ENCODE results near the gene APLP1. TPM values are rescaled to one million over a fixed set of nuclear protein-coding genes. Genes with fewer than 3 reads are reported as not detected.

APLP1 gene
- total RNA-seq, 4 donors from 2014 or later, result 0.67 to 5.3 (median 2.8) TPM

DNA sequence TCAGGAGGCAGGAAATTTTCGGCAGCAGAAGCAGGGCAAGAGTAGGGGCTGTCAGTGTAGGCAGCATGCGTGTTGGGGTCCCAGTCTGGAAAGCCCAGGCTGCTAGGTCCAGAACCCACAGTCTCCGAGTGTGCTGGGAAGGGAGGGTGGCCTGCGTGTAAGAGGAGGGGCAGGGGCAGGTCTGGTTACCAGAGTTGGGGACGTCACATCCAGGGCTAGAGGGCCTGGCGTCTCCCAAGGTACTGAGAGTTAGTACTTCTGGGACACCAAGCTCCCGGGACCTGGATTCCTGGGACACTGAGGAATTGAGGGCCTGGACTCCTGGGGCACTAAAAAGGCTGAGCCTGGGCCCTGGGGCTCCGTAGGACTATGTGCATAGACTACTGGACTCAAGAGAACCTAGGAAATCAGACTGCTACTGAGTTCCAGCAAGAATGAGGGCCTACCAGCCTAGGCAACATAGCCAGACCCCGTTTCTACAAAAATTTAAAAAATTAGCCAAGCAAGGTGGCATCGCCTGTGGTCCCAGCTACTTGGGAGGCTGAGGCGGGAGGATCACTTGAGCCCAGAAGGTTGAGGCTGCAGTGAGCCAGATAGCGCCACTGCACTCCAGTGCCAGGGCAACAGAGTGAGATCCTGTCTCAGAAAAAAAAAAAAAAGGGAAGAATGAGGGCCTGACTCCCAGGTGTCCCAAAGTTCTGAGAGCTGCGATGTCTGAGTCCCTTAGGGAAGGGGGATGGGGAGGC lies 29.5 kb downstream of the APLP1 start:
- TF ChIP-seq, protein P1, sequence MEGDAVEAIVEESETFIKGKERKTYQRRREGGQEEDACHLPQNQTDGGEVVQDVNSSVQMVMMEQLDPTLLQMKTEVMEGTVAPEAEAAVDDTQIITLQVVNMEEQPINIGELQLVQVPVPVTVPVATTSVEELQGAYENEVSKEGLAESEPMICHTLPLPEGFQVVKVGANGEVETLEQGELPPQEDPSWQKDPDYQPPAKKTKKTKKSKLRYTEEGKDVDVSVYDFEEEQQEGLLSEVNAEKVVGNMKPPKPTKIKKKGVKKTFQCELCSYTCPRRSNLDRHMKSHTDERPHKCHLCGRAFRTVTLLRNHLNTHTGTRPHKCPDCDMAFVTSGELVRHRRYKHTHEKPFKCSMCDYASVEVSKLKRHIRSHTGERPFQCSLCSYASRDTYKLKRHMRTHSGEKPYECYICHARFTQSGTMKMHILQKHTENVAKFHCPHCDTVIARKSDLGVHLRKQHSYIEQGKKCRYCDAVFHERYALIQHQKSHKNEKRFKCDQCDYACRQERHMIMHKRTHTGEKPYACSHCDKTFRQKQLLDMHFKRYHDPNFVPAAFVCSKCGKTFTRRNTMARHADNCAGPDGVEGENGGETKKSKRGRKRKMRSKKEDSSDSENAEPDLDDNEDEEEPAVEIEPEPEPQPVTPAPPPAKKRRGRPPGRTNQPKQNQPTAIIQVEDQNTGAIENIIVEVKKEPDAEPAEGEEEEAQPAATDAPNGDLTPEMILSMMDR (IDR thresholded peaks at IDR 0.05), result no peak
- TF ChIP-seq POLR2A (IDR thresholded peaks at IDR 0.05), result no peak
- H3K4me3 ChIP-seq (replicated peaks in 1 of 3), result peak overlapping the region in 1 of 3 donors; percentile 79
- 87 to 88% methylated on average over 13 of the region's 13 CpGs for WGBS, 2 donors
- no peak for DNase-seq
- H3K36me3 ChIP-seq, result peaks cover 25 to 30% of the 10 kb centered on the region in 2 donors
- intact Hi-C loops (cut with DNase I), result loop anchor here (5.0 kb wide), 1 partner anchor 34 kb away; no protein-coding TSS in a partner anchor
- no peaks in the 10 kb centered on the region for H3K9me3 ChIP-seq
- H3K4me1 ChIP-seq, result peaks cover 7 to 18% of the 10 kb centered on the region in 2 donors
- H3K27ac ChIP-seq, result peak overlapping the region in 2 of 3 donors; percentile 72 to 85
- no peaks in the 10 kb centered on the region for H3K27me3 ChIP-seq

DNA sequence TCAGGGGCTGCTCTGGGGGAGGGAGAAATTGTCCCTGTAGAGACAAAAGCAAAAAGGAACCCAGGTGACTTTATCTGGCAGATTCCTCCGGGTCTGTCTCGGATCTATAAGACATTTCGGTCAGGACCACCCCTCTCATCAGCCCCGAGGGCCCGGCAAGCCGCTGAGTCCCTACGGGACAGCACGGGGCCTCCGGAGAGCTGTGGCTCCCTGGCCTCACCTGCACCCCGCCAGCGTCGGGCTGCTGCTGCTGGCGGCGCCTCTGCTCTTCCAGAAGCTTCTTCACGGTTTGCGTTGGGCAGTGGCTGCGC lies 30.1 kb downstream of the APLP1 start:
- TF ChIP-seq, protein P1 (IDR thresholded peaks at IDR 0.05), result no peak
- TF ChIP-seq POLR2A (IDR thresholded peaks at IDR 0.05), result no peak
- H3K36me3 ChIP-seq, result peaks cover 25 to 30% of the 10 kb centered on the region in 2 donors
- peak overlapping the region; percentile 72 to 85 (median 84) for H3K27ac ChIP-seq
- peak overlapping the region; percentile 31 to 95 (median 79) for H3K4me3 ChIP-seq (replicated peaks in 1 of 3)
- no peak for DNase-seq
- intact Hi-C loops (cut with DNase I), result loop anchor here (5.0 kb wide), 1 partner anchor 34 kb away; no protein-coding TSS in a partner anchor
- 17 to 42% methylated on average over 3 to 5 of the region's 17 CpGs for WGBS, 2 donors
- H3K27me3 ChIP-seq, result no peaks in the 10 kb centered on the region
- H3K9me3 ChIP-seq, result no peaks in the 10 kb centered on the region
- H3K4me1 ChIP-seq, result peaks cover 7 to 20% of the 10 kb centered on the region in 2 donors

DNA sequence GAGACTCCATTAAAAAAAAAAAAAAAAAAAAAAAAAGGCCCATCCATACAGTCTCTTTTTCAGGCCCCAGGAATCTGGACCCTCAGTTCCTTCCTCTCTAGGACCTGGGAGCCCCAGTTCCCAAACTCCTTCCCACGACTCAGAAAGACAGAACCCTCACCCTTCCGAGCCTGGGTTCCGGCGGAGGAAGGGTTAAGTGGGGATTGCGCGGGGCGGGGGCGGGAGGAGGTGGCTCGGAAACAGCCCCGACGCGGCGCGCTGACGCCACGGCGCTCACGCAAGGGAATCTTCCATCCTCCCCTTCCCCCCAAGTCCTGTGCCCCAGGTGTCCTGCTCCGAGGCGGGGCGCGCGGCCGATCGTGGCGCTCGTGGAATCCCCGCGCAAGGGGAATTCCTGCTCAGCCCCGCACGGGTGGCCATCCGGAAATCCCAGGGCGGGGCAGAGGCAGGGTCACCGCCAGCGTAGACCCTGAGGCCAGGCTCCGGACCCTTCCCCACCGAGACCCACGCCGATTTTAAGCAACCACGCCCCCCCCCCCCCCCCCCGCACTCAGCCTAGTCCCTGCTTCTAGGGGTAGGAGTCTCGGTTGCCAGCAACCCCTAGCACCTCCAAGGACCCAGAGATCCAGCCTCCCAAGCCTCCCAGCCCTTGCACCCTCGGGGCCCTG lies 31.3 kb downstream of the APLP1 start:
- peak; percentile 88 to 91 for DNase-seq
- intact Hi-C loops (cut with DNase I), result loop anchor here (5.0 kb wide), 1 partner anchor 33 kb away; no protein-coding TSS in a partner anchor
- TF ChIP-seq, protein P1 (IDR thresholded peaks at IDR 0.05), result no peak
- no peak for TF ChIP-seq POLR2A (IDR thresholded peaks at IDR 0.05)
- WGBS, 2 donors, result 0 to 2% methylated on average over 15 to 28 of the region's 43 CpGs
- Histone ChIP-seq H3K27me3 (no peaks in the 10 kb centered on the region), H3K36me3 (peaks cover 16 to 22% of the 10 kb centered on the region in 2 donors), H3K4me3 (replicated peaks in 1 of 3) (peak overlapping the region; percentile 56 to 95 (median 79)), H3K9me3 (no peaks in the 10 kb centered on the region), H3K4me1 (peaks cover 7 to 24% of the 10 kb centered on the region in 2 donors), H3K27ac (peak overlapping the region; percentile 72 to 85 (median 84))

DNA sequence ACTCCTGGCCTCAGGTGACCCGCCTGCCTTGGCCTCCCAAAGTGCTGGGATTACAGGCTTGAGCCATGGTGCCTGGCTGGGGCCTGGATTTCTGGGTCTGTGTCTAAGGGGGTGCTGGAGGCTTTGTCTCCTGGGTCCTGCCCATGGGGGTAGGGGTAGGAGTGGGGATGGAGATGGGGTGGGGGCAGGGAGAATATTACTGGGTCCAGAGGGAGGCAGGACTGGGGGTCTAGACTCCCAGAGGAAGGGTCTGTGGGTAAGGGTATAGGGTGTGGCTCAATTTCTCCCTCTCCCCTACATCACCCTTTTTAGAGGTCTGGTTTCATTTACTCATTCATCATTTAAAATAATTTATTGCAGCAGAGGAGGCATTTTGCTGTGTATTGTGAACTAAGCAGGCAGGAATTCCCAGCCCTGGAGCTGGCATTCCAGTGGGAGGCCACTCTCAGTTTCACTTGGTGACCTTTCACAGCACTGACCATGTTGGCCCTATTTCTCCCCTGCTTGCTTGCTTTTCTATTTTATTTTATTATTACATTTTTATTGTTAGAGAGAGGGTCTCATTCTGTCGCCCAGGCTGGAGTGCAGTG lies 32.8 kb downstream of the APLP1 start:
- H3K27me3 ChIP-seq, result no peaks in the 10 kb centered on the region
- DNase-seq, result no peak
- WGBS, 2 donors, result 66 to 79% methylated on average over 1 to 2 of the region's 2 CpGs
- peaks cover 8% of the 10 kb centered on the region in 2 donors for H3K36me3 ChIP-seq
- TF ChIP-seq, protein P1 (IDR thresholded peaks at IDR 0.05), result no peak
- no peak for TF ChIP-seq POLR2A (IDR thresholded peaks at IDR 0.05)
- H3K27ac ChIP-seq, result peak overlapping the region; percentile 30 to 85 (median 72)
- H3K4me3 ChIP-seq (replicated peaks in 1 of 3), result no peak overlapping the region
- H3K4me1 ChIP-seq, result peaks cover 7 to 27% of the 10 kb centered on the region in 2 donors
- intact Hi-C loops (cut with DNase I), result no loop called here
- H3K9me3 ChIP-seq, result no peaks in the 10 kb centered on the region

Data from thyroid gland (tissue), 4 donors.